HEK293 (cell line): Measurements from ENCODE around the gene INAVA.
"Not testable (repeated sequence)": the region's sequence is repeated elsewhere in the genome, so short reads cannot be mapped to it uniquely, and the experiment has no call there.

Experiments
- CTCF ChIA-PET: fragments of 350-600 bp; formaldehyde crosslinking; extraction: SDS; loops from one replicate; lab custom pipeline; 2021; ENCODE audit warnings: antibody characterized with exemption; lab: Yijun Ruan, JAX
- POLR2A ChIA-PET: fragments of 300-600 bp; formaldehyde crosslinking; extraction: SDS; loops from one replicate; lab custom pipeline; 2020; ENCODE audit warnings: antibody characterized with exemption, inconsistent platforms; lab: Yijun Ruan, JAX
- H3K27ac ChIP-seq: fragments of 200-500 bp; sonication (Bioruptor generic); 2 replicates; pipeline ENCODE4 v1.5.1; 2014; ENCODE audit warnings: low read depth, low read length, control low read depth, inconsistent platforms; ENCODE audit errors: extremely low read depth
- H3K36me3 ChIP-seq, 2 experiments: fragments of 200-500 bp in 1 of 2; sonication (Bioruptor generic) in 1 of 2; 1 replicate in 1 of 2; 2 replicates in 1 of 2; pipeline ENCODE4 v1.5.1; 2014 to 2017; ENCODE audit warnings: inconsistent platforms in 2 of 2, low read length in 2 of 2; ENCODE audit not compliant: control insufficient read depth in 2 of 2, insufficient read depth in 1 of 2
- H3K4me1 ChIP-seq: fragments of 200-500 bp; sonication (Bioruptor generic); 2 replicates; pipeline ENCODE4 v1.5.1; 2014; ENCODE audit warnings: mild to moderate bottlenecking, low read length, inconsistent platforms; ENCODE audit not compliant: control insufficient read depth, insufficient read depth
- H3K4me3 ChIP-seq: 2 replicates; pipeline ENCODE4 v1.5.1; 2011; ENCODE audit warnings: low read depth, mild to moderate bottlenecking, control low read depth, low read length, moderate library complexity
- H3K9me3 ChIP-seq: fragments of 200-500 bp; sonication (Bioruptor generic); 2 replicates; pipeline ENCODE4 v1.5.1; 2014; ENCODE audit warnings: low read depth, low read length, inconsistent platforms; ENCODE audit not compliant: control insufficient read depth, insufficient read depth
- GLI4 ChIP-seq: fragments of 450-650 bp; formaldehyde crosslinking; IDR thresholded peaks from 2 replicates; pipeline ENCODE4 v1.5.1; 2016; ENCODE audit warnings: missing biosample characterization, missing genetic modification characterization
- PRDM1 ChIP-seq: fragments of 450-650 bp; formaldehyde crosslinking; IDR thresholded peaks from 2 replicates; pipeline ENCODE4; 2016; ENCODE audit warnings: missing biosample characterization, missing genetic modification characterization
- RBAK ChIP-seq: fragments of 450-650 bp; formaldehyde crosslinking; IDR thresholded peaks from 2 replicates; pipeline ENCODE4 v1.5.1; 2016; ENCODE audit warnings: missing biosample characterization, missing genetic modification characterization
- SETDB1 ChIP-seq: IDR thresholded peaks from one replicate; pipeline ENCODE4 v1.6.1; 2017; ENCODE audit warnings: mild to moderate bottlenecking, low read length, moderate library complexity, mixed read lengths; ENCODE audit not compliant: insufficient read length
- TCF7L2 ChIP-seq: IDR thresholded peaks from 2 replicates; pipeline ENCODE4 v1.6.1; 2011; ENCODE audit warnings: low read depth, mild to moderate bottlenecking, inconsistent platforms, low read length, moderate library complexity, borderline replicate concordance
- ZBTB48 ChIP-seq: fragments of 450-650 bp; formaldehyde crosslinking; IDR thresholded peaks from 2 replicates; pipeline ENCODE4 v1.5.1; 2016; ENCODE audit warnings: missing biosample characterization, missing genetic modification characterization
- ZBTB7A ChIP-seq: fragments of 450-650 bp; formaldehyde crosslinking; IDR thresholded peaks from 2 replicates; pipeline ENCODE4 v1.5.1; 2016; ENCODE audit warnings: low read depth, missing biosample characterization, missing genetic modification characterization
- ZEB2 ChIP-seq: fragments of 450-650 bp; formaldehyde crosslinking; IDR thresholded peaks from 2 replicates; pipeline ENCODE4 v1.5.1; 2016; ENCODE audit warnings: missing biosample characterization, missing genetic modification characterization
- ZFP69B ChIP-seq: fragments of 450-650 bp; formaldehyde crosslinking; IDR thresholded peaks from 2 replicates; pipeline ENCODE4 v1.5.1; 2016; ENCODE audit warnings: missing biosample characterization, missing genetic modification characterization
- ZIC2 ChIP-seq: fragments of 450-650 bp; formaldehyde crosslinking; IDR thresholded peaks from 2 replicates; pipeline ENCODE4 v1.5.1; 2016; ENCODE audit warnings: missing biosample characterization, missing genetic modification characterization
- ZNF132 ChIP-seq: fragments of 450-650 bp; formaldehyde crosslinking; IDR thresholded peaks from 2 replicates; pipeline ENCODE4 v1.5.1; 2017; ENCODE audit warnings: missing biosample characterization, missing genetic modification characterization, borderline replicate concordance
- ZNF140 ChIP-seq: fragments of 450-650 bp; formaldehyde crosslinking; IDR thresholded peaks from 2 replicates; pipeline ENCODE4 v1.5.1; 2016; ENCODE audit warnings: missing biosample characterization, missing genetic modification characterization
- ZNF19 ChIP-seq: fragments of 450-650 bp; formaldehyde crosslinking; IDR thresholded peaks from 2 replicates; pipeline ENCODE4; 2016; ENCODE audit warnings: missing biosample characterization, missing genetic modification characterization, low read depth
- ZNF221 ChIP-seq: fragments of 450-650 bp; formaldehyde crosslinking; IDR thresholded peaks from 2 replicates; pipeline ENCODE4 v1.5.1; 2017; ENCODE audit warnings: missing biosample characterization, missing genetic modification characterization, borderline replicate concordance
- ZNF23 ChIP-seq: fragments of 450-650 bp; formaldehyde crosslinking; IDR thresholded peaks from 2 replicates; pipeline ENCODE4 v1.5.1; 2016; ENCODE audit warnings: missing biosample characterization, missing genetic modification characterization, borderline replicate concordance
- ZNF248 ChIP-seq: fragments of 450-650 bp; formaldehyde crosslinking; IDR thresholded peaks from 2 replicates; pipeline ENCODE4 v1.5.1; 2017; ENCODE audit warnings: missing biosample characterization, missing genetic modification characterization
- ZNF544 ChIP-seq: fragments of 450-650 bp; formaldehyde crosslinking; IDR thresholded peaks from 2 replicates; pipeline ENCODE4 v1.5.0; 2017; ENCODE audit warnings: missing biosample characterization, missing genetic modification characterization
- ZNF560 ChIP-seq: fragments of 450-650 bp; formaldehyde crosslinking; IDR thresholded peaks from 2 replicates; pipeline ENCODE4 v1.5.1; 2017; ENCODE audit warnings: missing biosample characterization, missing genetic modification characterization, borderline replicate concordance
- ZNF623 ChIP-seq: fragments of 450-650 bp; formaldehyde crosslinking; IDR thresholded peaks from 2 replicates; pipeline ENCODE4 v1.5.1; 2016; ENCODE audit warnings: missing biosample characterization, missing genetic modification characterization
- ZNF658 ChIP-seq: fragments of 450-650 bp; formaldehyde crosslinking; IDR thresholded peaks from 2 replicates; pipeline ENCODE4; 2016; ENCODE audit warnings: missing biosample characterization, missing genetic modification characterization
- ZNF76 ChIP-seq: fragments of 450-650 bp; formaldehyde crosslinking; IDR thresholded peaks from 2 replicates; pipeline ENCODE4; 2016; ENCODE audit warnings: low read depth, missing biosample characterization, missing genetic modification characterization, borderline replicate concordance
- ZNF792 ChIP-seq: fragments of 450-650 bp; formaldehyde crosslinking; IDR thresholded peaks from 2 replicates; pipeline ENCODE4 v1.5.1; 2016; ENCODE audit warnings: missing biosample characterization, missing genetic modification characterization
- TF ChIP-seq, protein P1 (sequence below): fragments of 450-650 bp; formaldehyde crosslinking; IDR thresholded peaks from 2 replicates; pipeline ENCODE4 v1.5.1; 2016; ENCODE audit warnings: missing biosample characterization, missing genetic modification characterization
- TF ChIP-seq, protein P2 (sequence below): fragments of 450-650 bp; formaldehyde crosslinking; IDR thresholded peaks from 2 replicates; pipeline ENCODE4 v1.5.1; 2016; ENCODE audit warnings: missing biosample characterization, missing genetic modification characterization

INAVA gene

DNA sequence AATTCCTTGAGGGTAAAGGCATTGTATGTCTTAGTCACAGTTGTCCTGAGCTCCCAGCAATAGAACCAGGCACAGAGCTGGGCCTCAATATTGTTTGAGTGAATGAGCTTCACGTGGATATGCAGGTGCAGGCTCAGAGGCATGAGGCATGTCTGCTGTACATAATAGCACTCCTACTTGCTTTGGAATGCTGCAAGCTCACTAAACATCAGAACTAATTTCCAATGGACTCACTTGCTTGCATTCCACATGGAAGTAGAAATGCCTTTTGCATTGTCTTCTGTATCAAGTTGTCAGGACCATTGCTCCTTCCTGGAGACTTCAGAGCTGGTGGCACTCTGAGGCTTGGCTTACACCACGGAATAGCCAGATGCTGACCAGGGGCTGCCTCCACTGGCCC, 37.1 kb downstream of the INAVA start (continued):
- TF ChIP-seq, protein P1, sequence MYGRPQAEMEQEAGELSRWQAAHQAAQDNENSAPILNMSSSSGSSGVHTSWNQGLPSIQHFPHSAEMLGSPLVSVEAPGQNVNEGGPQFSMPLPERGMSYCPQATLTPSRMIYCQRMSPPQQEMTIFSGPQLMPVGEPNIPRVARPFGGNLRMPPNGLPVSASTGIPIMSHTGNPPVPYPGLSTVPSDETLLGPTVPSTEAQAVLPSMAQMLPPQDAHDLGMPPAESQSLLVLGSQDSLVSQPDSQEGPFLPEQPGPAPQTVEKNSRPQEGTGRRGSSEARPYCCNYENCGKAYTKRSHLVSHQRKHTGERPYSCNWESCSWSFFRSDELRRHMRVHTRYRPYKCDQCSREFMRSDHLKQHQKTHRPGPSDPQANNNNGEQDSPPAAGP (tag by site-specific recombination), result no peak
- no peak for TF ChIP-seq ZNF792 (tag by site-specific recombination)
- no peak for TF ChIP-seq ZNF140 (tag by site-specific recombination)
- no peak for TF ChIP-seq PRDM1 (tag by site-specific recombination)
- TF ChIP-seq ZNF19, result no peak
- TF ChIP-seq ZBTB48, result no peak
- TF ChIP-seq ZIC2, result no peak
- no peak for TF ChIP-seq ZBTB7A (tag by site-specific recombination)
- no peak for TF ChIP-seq SETDB1
- TF ChIP-seq ZNF658 (tag by site-specific recombination), result no peak
- TF ChIP-seq ZNF132 (tag by site-specific recombination), result no peak
- TF ChIP-seq TCF7L2, result no peak
- no peak for TF ChIP-seq ZNF560 (tag by site-specific recombination)

DNA sequence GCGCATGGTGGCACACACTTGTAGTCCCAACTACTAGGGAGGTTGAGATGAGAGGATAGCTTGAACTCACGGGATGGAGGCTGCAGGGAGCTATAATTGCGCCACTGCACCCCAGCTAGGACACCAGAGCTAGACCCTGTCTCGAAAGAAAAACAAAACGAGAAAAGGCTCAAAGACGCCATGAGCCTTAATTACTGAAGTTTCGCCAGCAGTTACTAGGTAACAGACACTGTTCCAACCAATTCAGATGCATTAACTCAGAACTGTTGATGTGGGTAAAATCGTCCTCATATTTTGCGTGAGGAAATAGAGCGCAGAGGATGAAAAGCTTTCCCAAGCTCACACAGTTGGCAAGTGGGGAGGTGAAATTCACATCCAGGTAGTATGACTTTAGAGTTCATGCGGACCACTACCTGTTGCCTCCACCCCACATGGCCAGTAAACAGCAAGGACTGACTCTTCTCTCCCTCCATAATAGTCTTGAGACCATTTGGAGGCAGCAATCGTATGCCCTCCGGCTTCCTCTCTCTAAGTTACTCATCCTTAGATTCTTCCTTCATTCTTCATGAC, 40.1 kb downstream of the INAVA start:
- H3K9me3 ChIP-seq, result no peaks in the 10 kb centered on the region
- no peaks in the 10 kb centered on the region for H3K4me1 ChIP-seq
- POLR2A ChIA-PET, result no interaction called here
- H3K4me3 ChIP-seq, result no peak overlapping the region
- H3K27ac ChIP-seq, result no peak overlapping the region
- H3K36me3 ChIP-seq, result no peaks in the 10 kb centered on the region
- CTCF ChIA-PET, result no interaction called here
- no peak for TF ChIP-seq ZNF221 (tag by site-specific recombination)
- no peak for TF ChIP-seq GLI4 (tag by site-specific recombination)
- no peak for TF ChIP-seq ZNF544 (tag by site-specific recombination)
- TF ChIP-seq ZFP69B, result no peak
- no peak for TF ChIP-seq ZNF248 (tag by site-specific recombination)
- TF ChIP-seq ZNF623, result no peak
- TF ChIP-seq RBAK, result no peak
- TF ChIP-seq ZNF23 (tag by site-specific recombination), result no peak
- TF ChIP-seq ZEB2, result no peak
- TF ChIP-seq, protein P2, sequence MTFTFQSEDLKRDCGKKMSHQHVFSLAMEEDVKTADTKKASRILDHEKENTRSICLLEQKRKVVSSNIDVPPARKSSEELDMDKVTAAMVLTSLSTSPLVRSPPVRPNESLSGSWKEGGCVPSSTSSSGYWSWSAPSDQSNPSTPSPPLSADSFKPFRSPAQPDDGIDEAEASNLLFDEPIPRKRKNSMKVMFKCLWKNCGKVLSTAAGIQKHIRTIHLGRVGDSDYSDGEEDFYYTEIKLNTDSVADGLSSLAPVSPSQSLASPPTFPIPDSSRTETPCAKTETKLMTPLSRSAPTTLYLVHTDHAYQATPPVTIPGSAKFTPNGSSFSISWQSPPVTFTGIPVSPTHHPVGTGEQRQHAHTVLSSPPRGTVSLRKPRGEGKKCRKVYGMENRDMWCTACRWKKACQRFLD (tag by site-specific recombination), result no peak
- TF ChIP-seq ZNF76 (tag by site-specific recombination), result no peak

DNA sequence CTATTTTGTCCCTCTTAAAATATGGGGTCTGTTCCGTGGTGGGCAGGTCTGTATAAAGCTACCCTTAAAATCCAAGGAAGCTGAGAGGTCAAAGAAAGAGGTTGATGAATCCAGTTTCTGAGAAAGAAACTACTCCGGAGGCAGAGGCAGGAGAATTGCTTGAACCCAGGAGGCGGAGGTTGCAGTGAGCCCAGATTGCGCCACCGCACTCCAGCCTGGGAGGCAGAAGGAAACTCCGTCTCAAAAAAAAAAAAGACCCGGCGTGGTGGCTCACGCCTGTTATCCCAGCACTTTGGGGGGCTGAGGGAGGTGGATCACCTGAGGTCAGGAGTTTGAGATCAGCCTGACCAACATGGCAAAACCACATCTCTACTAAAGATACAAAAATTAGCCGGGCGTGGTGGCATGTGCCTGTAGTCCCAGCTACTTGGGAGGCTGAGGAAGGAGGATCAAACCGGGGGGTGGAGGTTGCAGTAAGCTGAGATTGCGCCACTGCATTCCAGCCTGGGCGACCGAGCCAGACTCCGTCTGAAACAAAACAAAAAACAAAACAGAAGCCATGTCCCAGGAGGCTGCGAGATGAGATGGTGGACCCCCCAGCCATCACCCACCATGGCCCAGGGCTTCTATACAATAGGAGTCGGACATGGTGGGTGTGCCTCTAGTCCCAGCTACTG, 40.7 kb downstream of the INAVA start:
- H3K4me1 ChIP-seq, H3K4me3 ChIP-seq, POLR2A ChIA-PET, H3K9me3 ChIP-seq, H3K36me3 ChIP-seq, CTCF ChIA-PET, H3K27ac ChIP-seq: not testable (repeated sequence)
